Endodermal cell (in vitro differentiated cells): ENCODE measurements around the gene SYT11. TPM values are rescaled to one million over a fixed set of nuclear protein-coding genes. Genes with fewer than 3 reads are reported as not detected.

Experiments
- DNase-seq: peaks from one replicate; pipeline ENCODE4 v3.0.0-alpha.2; 2017
- H3K27ac ChIP-seq: 2 replicates; pipeline ENCODE4 v1.5.1; 2013; ENCODE audit warnings: mild to moderate bottlenecking, low read depth, low read length, moderate library complexity
- H3K27me3 ChIP-seq: 2 replicates; pipeline ENCODE4 v1.6.1; 2013; ENCODE audit warnings: mild to moderate bottlenecking, low read length, moderate library complexity; ENCODE audit not compliant: insufficient read depth, control insufficient read depth, poor library complexity, severe bottlenecking
- H3K36me3 ChIP-seq: 2 replicates; pipeline ENCODE4 v1.7.0; 2013; ENCODE audit warnings: mild to moderate bottlenecking, low read length, moderate library complexity; ENCODE audit not compliant: control insufficient read depth, insufficient read depth
- H3K4me1 ChIP-seq: one replicate; pipeline ENCODE4 v1.7.0; 2013; ENCODE audit warnings: low read length; ENCODE audit not compliant: control insufficient read depth, insufficient read depth
- H3K4me3 ChIP-seq: 2 replicates; pipeline ENCODE4 v1.5.1; 2013; ENCODE audit warnings: mild to moderate bottlenecking, low read length, moderate library complexity
- H3K9ac ChIP-seq: 2 replicates; pipeline ENCODE4 v1.6.1; 2013; ENCODE audit warnings: mild to moderate bottlenecking, low read length, moderate library complexity; ENCODE audit not compliant: poor library complexity, severe bottlenecking; ENCODE audit errors: extremely low read depth
- H3K9me3 ChIP-seq: 2 replicates; pipeline ENCODE4 v1.6.1; 2013; ENCODE audit warnings: mild to moderate bottlenecking, low read length, moderate library complexity; ENCODE audit not compliant: control insufficient read depth
- H3K27ac Mint-ChIP-seq: 2 replicates; pipeline ENCODE4 v1.8.0; 2020; ENCODE audit warnings: mixed read lengths
- H3K27me3 Mint-ChIP-seq: 2 replicates; pipeline ENCODE4 v1.8.0; 2021; ENCODE audit warnings: mild to moderate bottlenecking, mixed read lengths; ENCODE audit not compliant: insufficient read depth
- H3K36me3 Mint-ChIP-seq: 2 replicates; pipeline ENCODE4 v1.8.0; 2020; ENCODE audit warnings: low read depth, mixed read lengths
- H3K4me1 Mint-ChIP-seq: 2 replicates; pipeline ENCODE4 v1.8.0; 2020; ENCODE audit warnings: mixed read lengths
- H3K4me3 Mint-ChIP-seq: 2 replicates; pipeline ENCODE4 v1.8.0; 2020; ENCODE audit warnings: mild to moderate bottlenecking, moderate library complexity, mixed read lengths
- H3K9me3 Mint-ChIP-seq: 2 replicates; pipeline ENCODE4 v1.8.0; 2020; ENCODE audit warnings: mild to moderate bottlenecking, mixed read lengths
- WGBS, 2 experiments: methylation state at CpG; one replicate each; pipeline versions ENCODE4 v1.1.5 to v1.1.7; 2013; ENCODE audit warnings: missing lambda C conversion rate in 2 of 2, mixed read lengths in 1 of 2; ENCODE audit not compliant: insufficient coverage in 1 of 2, insufficient read length in 1 of 2; 5-methylcytosine and 5-hydroxymethylcytosine counted together
- total RNA-seq, 2 donors: library from RNA; stranded (reverse); fragmentation: NEBNext Ultra II Directional in 1 of 2; extraction: Animal tissue kit (Norgen Biotek cat#: 25700) in 1 of 2; gene quantifications; 2 replicates in 1 of 2; 3 replicates in 1 of 2; pipeline ENCODE4 v1.2.1, GENCODE V29; 2021
- TF ChIP-seq, protein P1 (sequence below): fragments of 200-600 bp; sonication (generic); conservative IDR thresholded peaks from 2 replicates; pipeline ENCODE4 v1.5.0; 2021; ENCODE audit warnings: antibody characterized with exemption, mild to moderate bottlenecking

Gene SYT11
- total RNA-seq, 2 donors from 2014 or later, result 0.40 to 5.0 TPM

DNA sequence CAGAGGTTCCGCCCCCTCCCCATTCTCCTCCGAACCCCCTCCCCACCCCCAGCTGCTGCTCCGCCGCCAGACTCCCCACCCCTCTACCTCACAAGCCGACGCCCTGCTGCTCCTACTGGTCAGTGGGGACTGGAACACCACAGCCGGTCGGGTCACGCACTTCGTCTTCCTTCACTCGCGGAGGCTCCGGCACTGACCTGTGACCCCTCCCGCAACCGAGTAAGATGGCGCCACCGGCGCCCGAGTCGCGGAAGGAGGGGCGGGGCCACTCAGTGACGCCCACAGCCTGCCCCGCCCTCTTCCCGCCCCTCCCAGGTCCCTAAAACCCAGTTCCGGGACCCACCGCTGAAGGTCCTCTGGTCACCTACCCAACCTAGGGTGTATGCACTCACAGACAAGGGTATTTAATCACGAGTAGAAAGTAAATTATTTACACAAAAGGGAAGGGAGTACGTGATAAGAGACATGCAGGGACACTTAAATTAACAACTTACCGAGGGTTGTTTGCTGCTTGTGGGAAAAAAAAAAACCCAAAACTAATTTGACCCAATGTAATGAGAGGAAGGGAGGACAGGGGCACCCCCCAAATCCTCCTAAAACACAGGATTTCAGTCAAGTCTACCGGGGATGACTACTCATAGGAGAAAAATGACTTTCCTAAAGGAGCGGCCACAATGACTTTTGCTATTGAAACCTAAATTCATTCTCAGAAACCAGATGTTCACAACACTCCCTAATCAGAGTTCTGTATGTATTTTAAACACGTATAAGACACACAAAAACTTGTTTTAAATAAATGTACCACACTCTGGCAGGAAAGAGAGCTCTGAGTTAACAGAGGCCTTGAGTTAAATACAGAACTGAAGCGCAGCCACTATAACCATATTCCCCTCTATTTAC is 52.0 kb downstream of the SYT11 start, which contains the start of gene RIT1:
RIT1 (minus strand) TSS at position 194 of the 900 bp plus-strand sequence. CDS start 588 bp downstream, outside the sequence.
- Mint-ChIP-seq H3K9me3 (no peaks in the 10 kb centered on the region), H3K27ac (peak within 1 kb of the TSS; percentile 95), H3K27me3 (no peaks in the 10 kb centered on the region), H3K36me3 (peaks cover 58% of the 10 kb centered on the region), H3K4me1 (peaks cover 13% of the 10 kb centered on the region), H3K4me3 (peak within 1 kb of the TSS; percentile 89)
- no peaks in the 10 kb centered on the region for H3K4me1 ChIP-seq
- peak; percentile 96 for DNase-seq
- H3K27me3 ChIP-seq, result no peaks in the 10 kb centered on the region
- 9 to 14% methylated on average over 10 to 33 of the region's 34 CpGs for WGBS, 2 experiments
- TF ChIP-seq, protein P1, sequence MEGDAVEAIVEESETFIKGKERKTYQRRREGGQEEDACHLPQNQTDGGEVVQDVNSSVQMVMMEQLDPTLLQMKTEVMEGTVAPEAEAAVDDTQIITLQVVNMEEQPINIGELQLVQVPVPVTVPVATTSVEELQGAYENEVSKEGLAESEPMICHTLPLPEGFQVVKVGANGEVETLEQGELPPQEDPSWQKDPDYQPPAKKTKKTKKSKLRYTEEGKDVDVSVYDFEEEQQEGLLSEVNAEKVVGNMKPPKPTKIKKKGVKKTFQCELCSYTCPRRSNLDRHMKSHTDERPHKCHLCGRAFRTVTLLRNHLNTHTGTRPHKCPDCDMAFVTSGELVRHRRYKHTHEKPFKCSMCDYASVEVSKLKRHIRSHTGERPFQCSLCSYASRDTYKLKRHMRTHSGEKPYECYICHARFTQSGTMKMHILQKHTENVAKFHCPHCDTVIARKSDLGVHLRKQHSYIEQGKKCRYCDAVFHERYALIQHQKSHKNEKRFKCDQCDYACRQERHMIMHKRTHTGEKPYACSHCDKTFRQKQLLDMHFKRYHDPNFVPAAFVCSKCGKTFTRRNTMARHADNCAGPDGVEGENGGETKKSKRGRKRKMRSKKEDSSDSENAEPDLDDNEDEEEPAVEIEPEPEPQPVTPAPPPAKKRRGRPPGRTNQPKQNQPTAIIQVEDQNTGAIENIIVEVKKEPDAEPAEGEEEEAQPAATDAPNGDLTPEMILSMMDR, result no peak
- H3K9me3 ChIP-seq, result no peaks in the 10 kb centered on the region
- H3K4me3 ChIP-seq, result peak within 1 kb of the TSS; percentile 94
- peak within 1 kb of the TSS; percentile 69 for H3K9ac ChIP-seq
- peaks cover 76% of the 10 kb centered on the region for H3K36me3 ChIP-seq
- H3K27ac ChIP-seq, result no peak within 1 kb of the TSS

DNA sequence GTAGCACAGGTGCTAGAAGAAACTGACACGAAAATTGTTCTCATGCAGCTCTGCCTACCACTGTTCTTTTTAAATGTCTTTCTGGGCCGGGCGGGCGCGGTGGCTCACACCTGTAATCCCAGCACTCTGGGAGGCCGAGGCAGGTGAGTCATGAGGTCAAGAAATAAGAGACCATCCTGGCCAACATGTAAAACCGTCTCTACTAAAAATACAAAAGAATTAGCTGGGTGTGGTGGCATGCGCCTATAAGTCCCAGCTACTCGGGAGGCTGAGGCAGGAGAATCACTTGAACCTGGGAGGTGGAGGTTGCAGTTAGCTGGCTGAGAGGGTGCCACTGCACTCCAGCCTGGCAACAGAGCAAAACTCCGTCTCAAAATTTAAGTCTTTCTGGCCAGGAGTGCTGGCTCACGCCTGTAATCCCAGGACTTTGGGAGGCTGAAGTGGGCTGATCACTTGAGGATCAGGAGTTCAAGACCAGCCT is 52.7 kb downstream of the SYT11 start:
- peak overlapping the region; percentile 89 for H3K4me3 Mint-ChIP-seq
- H3K9me3 ChIP-seq, result no peaks in the 10 kb centered on the region
- H3K36me3 Mint-ChIP-seq, result peaks cover 61% of the 10 kb centered on the region
- H3K27me3 Mint-ChIP-seq, result no peaks in the 10 kb centered on the region
- no peak overlapping the region for H3K4me3 ChIP-seq
- 92 to 96% methylated on average over 9 to 11 of the region's 11 CpGs for WGBS, 2 experiments
- no peak overlapping the region for H3K27ac ChIP-seq
- H3K4me1 ChIP-seq, result no peaks in the 10 kb centered on the region
- no peak overlapping the region for H3K9ac ChIP-seq
- TF ChIP-seq, protein P1, result no peak
- DNase-seq, result peak; percentile 67
- H3K9me3 Mint-ChIP-seq, result no peaks in the 10 kb centered on the region
- peaks cover 13% of the 10 kb centered on the region for H3K4me1 Mint-ChIP-seq
- no peaks in the 10 kb centered on the region for H3K27me3 ChIP-seq
- H3K36me3 ChIP-seq, result peaks cover 78% of the 10 kb centered on the region
- H3K27ac Mint-ChIP-seq, result peak overlapping the region; percentile 95

DNA sequence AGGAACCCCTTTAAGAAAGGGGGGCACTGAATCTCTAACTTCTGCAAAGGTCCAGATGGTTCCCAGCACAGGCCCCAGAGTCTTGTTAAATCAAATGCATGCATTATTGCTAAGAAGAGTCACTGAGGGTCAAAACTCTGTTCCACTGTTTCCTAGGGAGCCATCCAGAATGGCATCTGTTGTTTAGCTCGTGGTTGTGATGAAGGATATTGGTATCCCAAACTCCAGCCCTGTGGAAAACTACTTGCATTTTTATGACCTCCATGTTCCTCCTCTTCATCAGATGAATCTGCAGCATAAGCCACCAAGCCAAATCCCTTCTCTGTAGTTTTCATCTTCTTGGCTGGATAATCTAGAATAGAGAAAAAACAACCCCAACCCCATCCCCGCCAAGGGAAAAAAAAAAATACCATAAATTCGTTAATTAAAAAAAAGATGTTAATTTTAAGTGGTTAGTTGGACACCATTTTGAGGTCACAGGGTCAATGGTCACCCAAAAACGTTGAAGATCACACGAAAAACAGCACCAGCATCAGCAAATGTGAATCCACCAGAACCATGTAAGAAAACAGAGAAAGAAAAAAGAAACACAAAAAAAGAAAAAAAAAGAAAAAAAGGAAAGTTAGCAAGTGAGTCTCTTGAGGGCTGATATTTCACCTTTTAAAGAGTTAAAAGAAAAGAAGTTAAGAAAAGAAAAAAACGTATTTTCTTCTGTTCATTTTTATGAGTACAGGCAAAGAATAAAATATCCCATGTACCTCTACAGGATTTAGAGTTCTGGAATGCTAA is 54.8 kb downstream of the SYT11 start:
- Histone ChIP-seq H3K36me3 (peaks cover 78% of the 10 kb centered on the region), H3K27ac (no peak overlapping the region), H3K4me1 (no peaks in the 10 kb centered on the region), H3K9ac (no peak overlapping the region), H3K27me3 (no peaks in the 10 kb centered on the region), H3K4me3 (no peak overlapping the region), H3K9me3 (no peaks in the 10 kb centered on the region)
- Mint-ChIP-seq H3K9me3 (no peaks in the 10 kb centered on the region), H3K4me1 (peaks cover 13% of the 10 kb centered on the region), H3K27ac (no peak overlapping the region), H3K36me3 (peaks cover 70% of the 10 kb centered on the region), H3K27me3 (no peaks in the 10 kb centered on the region), H3K4me3 (no peak overlapping the region)
- WGBS, 2 experiments, result 60 to 92% methylated on average over 1 to 5 of the region's 6 CpGs
- no peak for DNase-seq
- TF ChIP-seq, protein P1, result no peak
